Measurements from ENCODE around the gene LCP1.

DNA sequence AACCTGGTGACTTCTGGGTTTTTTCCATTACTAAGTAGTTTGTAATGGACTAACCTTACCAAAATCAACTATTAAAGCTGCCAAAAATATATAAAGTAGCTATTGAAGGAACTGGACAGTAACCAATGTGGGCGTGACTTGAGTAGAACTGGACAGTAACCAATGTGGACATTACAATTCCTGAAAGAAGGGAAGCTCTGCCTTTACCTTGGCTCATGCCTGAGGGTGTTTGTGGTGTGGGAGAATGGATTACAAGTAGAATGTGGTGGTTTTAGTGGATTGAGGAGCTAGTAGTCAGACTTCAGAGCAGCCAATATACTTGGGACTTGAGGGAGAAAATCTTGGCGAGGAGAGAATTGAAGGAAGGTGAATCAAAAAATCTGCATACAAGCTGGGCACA lies 47.3 kb upstream of the LCP1 start:
- TF ChIP-seq, protein P1, sequence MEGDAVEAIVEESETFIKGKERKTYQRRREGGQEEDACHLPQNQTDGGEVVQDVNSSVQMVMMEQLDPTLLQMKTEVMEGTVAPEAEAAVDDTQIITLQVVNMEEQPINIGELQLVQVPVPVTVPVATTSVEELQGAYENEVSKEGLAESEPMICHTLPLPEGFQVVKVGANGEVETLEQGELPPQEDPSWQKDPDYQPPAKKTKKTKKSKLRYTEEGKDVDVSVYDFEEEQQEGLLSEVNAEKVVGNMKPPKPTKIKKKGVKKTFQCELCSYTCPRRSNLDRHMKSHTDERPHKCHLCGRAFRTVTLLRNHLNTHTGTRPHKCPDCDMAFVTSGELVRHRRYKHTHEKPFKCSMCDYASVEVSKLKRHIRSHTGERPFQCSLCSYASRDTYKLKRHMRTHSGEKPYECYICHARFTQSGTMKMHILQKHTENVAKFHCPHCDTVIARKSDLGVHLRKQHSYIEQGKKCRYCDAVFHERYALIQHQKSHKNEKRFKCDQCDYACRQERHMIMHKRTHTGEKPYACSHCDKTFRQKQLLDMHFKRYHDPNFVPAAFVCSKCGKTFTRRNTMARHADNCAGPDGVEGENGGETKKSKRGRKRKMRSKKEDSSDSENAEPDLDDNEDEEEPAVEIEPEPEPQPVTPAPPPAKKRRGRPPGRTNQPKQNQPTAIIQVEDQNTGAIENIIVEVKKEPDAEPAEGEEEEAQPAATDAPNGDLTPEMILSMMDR (IDR thresholded peaks at IDR 0.05): no peak
- TF ChIP-seq POLR2A (IDR thresholded peaks at IDR 0.05): no peak

Measured in prostate gland (tissue), 2 donors.